Calu3 (cell line): ENCODE measurements around the gene OBP2B. TPM values are rescaled to one million over a fixed set of nuclear protein-coding genes. Genes with fewer than 3 reads are reported as not detected.

Source experiments
- BruUV-seq: library from RNA; stranded (reverse); fragments of 400-500 nt; replicated peaks from 2 replicates; lab custom pipeline; 2021; lab: Mats Ljungman, UMichigan
- CTCF ChIA-PET: fragments of 300-600 bp; sonication (Branson Sonifier 250); formaldehyde crosslinking; loops from one replicate; lab custom pipeline; 2022; ENCODE audit warnings: antibody characterized with exemption; lab: Charles Lee
- DNase-seq: peaks from one replicate; pipeline ENCODE4 v3.0.0; 2022
- H3K27ac Mint-ChIP-seq: one replicate; pipeline ENCODE4 v1.8.0; 2022; ENCODE audit warnings: mixed read lengths; ENCODE audit not compliant: unreplicated experiment
- H3K27me3 Mint-ChIP-seq: one replicate; pipeline ENCODE4 v1.8.0; 2022; ENCODE audit warnings: mixed read lengths; ENCODE audit not compliant: unreplicated experiment
- H3K36me3 Mint-ChIP-seq: one replicate; pipeline ENCODE4 v1.8.0; 2022; ENCODE audit warnings: mild to moderate bottlenecking, moderate library complexity, mixed read lengths; ENCODE audit not compliant: insufficient read depth, unreplicated experiment
- H3K4me1 Mint-ChIP-seq: one replicate; pipeline ENCODE4 v1.8.0; 2022; ENCODE audit warnings: mild to moderate bottlenecking, low read depth, mixed read lengths; ENCODE audit not compliant: unreplicated experiment
- H3K4me3 Mint-ChIP-seq: one replicate; pipeline ENCODE4 v1.8.0; 2022; ENCODE audit warnings: mild to moderate bottlenecking, low read depth, moderate library complexity, mixed read lengths; ENCODE audit not compliant: unreplicated experiment
- H3K9me3 Mint-ChIP-seq: one replicate; pipeline ENCODE4 v1.8.0; 2022; ENCODE audit warnings: low read depth, mixed read lengths; ENCODE audit not compliant: unreplicated experiment
- intact Hi-C: fragments of 100-400 bp; cut with micrococcal nuclease; formaldehyde crosslinking; loops from one replicate; pipeline ENCODE4 v1.10.0; 2022; ENCODE audit not compliant: unreplicated experiment
- total RNA-seq: library from RNA; stranded (reverse); gene quantifications from 2 replicates; pipeline ENCODE4 v1.2.3, GENCODE V29; 2022
- TF ChIP-seq, protein P1 (sequence below): fragments of 200-600 bp; IDR thresholded peaks from one replicate; pipeline ENCODE4 v1.8.0; 2022; ENCODE audit warnings: antibody characterized with exemption; ENCODE audit not compliant: unreplicated experiment

OBP2B gene
- total RNA-seq, 1 experiment from 2014 or later: not detected

GRCh38 chr9:133181561-133181960 lies 27.5 kb downstream of the OBP2B start:
- BruUV-seq: no TSS peak
- Mint-ChIP-seq H3K27me3 (peaks cover 34% of the 10 kb centered on the region), H3K4me1 (no peaks in the 10 kb centered on the region), H3K27ac (no peak overlapping the region), H3K4me3 (no peak overlapping the region), H3K36me3 (no peaks in the 10 kb centered on the region), H3K9me3 (no peaks in the 10 kb centered on the region)
- CTCF ChIA-PET: no interaction called here
- TF ChIP-seq, protein P1, sequence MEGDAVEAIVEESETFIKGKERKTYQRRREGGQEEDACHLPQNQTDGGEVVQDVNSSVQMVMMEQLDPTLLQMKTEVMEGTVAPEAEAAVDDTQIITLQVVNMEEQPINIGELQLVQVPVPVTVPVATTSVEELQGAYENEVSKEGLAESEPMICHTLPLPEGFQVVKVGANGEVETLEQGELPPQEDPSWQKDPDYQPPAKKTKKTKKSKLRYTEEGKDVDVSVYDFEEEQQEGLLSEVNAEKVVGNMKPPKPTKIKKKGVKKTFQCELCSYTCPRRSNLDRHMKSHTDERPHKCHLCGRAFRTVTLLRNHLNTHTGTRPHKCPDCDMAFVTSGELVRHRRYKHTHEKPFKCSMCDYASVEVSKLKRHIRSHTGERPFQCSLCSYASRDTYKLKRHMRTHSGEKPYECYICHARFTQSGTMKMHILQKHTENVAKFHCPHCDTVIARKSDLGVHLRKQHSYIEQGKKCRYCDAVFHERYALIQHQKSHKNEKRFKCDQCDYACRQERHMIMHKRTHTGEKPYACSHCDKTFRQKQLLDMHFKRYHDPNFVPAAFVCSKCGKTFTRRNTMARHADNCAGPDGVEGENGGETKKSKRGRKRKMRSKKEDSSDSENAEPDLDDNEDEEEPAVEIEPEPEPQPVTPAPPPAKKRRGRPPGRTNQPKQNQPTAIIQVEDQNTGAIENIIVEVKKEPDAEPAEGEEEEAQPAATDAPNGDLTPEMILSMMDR: no peak
- intact Hi-C loops: no loop called here
- DNase-seq: no peak

DNA sequence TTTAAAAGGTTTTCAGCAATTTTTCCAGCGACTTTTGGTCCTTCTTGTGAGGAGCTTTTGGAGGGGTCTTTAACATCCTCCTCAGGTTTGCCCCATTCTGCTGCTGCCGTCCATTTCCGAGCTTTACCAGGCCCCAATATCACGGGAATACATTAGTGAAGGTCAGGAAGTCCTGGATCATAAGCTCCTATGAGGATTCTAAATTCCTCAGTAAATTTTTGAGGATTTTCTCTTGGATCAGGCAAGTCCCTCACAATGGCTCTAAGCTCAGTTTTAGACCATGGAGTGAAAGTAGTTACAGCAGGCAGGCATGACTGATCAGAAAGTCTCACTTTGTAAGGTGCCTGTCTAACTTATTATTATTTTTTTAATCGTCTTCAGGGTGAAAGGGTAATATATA lies 28.1 kb downstream of the OBP2B start:
- no peak overlapping the region for H3K4me3 Mint-ChIP-seq
- no peaks in the 10 kb centered on the region for H3K9me3 Mint-ChIP-seq
- no peak for DNase-seq
- no peaks in the 10 kb centered on the region for H3K4me1 Mint-ChIP-seq
- BruUV-seq: no TSS peak
- peaks cover 34% of the 10 kb centered on the region for H3K27me3 Mint-ChIP-seq
- intact Hi-C loops: no loop called here
- H3K36me3 Mint-ChIP-seq: no peaks in the 10 kb centered on the region
- H3K27ac Mint-ChIP-seq: no peak overlapping the region
- CTCF ChIA-PET: no interaction called here
- TF ChIP-seq, protein P1: no peak

DNA sequence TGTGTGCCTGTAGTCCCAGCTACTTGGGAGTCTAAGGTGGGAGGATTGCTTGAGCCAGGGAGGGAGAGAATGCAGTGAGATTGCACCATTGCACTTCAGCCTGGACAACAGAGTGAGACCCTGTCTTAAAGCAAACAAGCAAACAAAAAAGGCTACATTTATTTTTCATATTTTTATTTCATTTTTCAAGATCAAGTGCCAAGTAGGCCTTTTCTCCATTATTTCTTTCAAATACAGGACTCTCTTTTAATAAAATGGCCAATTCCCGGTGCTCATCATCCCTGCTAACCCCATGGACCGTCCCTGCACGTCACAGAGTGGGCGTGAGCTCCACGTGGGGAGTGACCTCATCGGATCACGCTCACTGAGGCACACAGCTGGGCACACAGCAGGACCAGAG lies 36.0 kb downstream of the OBP2B start:
- H3K9me3 Mint-ChIP-seq: no peaks in the 10 kb centered on the region
- H3K4me3 Mint-ChIP-seq: no peak overlapping the region
- no peaks in the 10 kb centered on the region for H3K4me1 Mint-ChIP-seq
- intact Hi-C loops: no loop called here
- BruUV-seq: no TSS peak
- TF ChIP-seq, protein P1: no peak
- no peak overlapping the region for H3K27ac Mint-ChIP-seq
- CTCF ChIA-PET: no interaction called here
- DNase-seq: no peak
- peaks cover 39% of the 10 kb centered on the region for H3K27me3 Mint-ChIP-seq
- no peaks in the 10 kb centered on the region for H3K36me3 Mint-ChIP-seq

GRCh38 chr9:133171161-133171961 lies 37.7 kb downstream of the OBP2B start:
- Mint-ChIP-seq H3K27me3 (peaks cover 34% of the 10 kb centered on the region), H3K36me3 (no peaks in the 10 kb centered on the region), H3K27ac (no peak overlapping the region), H3K9me3 (no peaks in the 10 kb centered on the region), H3K4me1 (no peaks in the 10 kb centered on the region), H3K4me3 (no peak overlapping the region)
- TF ChIP-seq, protein P1: no peak
- CTCF ChIA-PET: interaction anchor here (0.7 kb wide), 1 partner anchor 160 kb away, joined by 3 read pairs; no protein-coding TSS in a partner anchor
- BruUV-seq: no TSS peak
- intact Hi-C loops: no loop called here
- no peak for DNase-seq
